Activated CD8-positive, alpha-beta memory T cell treated with anti-CD3 and anti-CD28 coated beads, Interleukin-2, amount 10 ng/mL, durations not matched to agents 7 days and 5 days (primary cell): Measurements from ENCODE around the gene SP140L. TPM values are rescaled to one million over a fixed set of nuclear protein-coding genes. Genes with fewer than 3 reads are reported as not detected.
"Not testable (repeated sequence)": the region's sequence is repeated elsewhere in the genome, so short reads cannot be mapped to it uniquely, and the experiment has no call there.

Experiments used
- ATAC-seq: fragments of 150-1000 bp; cut with Tn5 transposase; one replicate; pipeline ENCODE4 v1.10.0; 2021; ENCODE audit warnings: moderate library complexity
- CTCF ChIA-PET: fragments of 350-600 bp; sonication (Branson Sonifier 250); formaldehyde crosslinking; loops from one replicate; lab custom pipeline; 2021; ENCODE audit warnings: antibody characterized with exemption; lab: Charles Lee
- DNase-seq: peaks from one replicate; pipeline ENCODE4 v3.0.0-alpha.2; 2020
- H3K27ac Mint-ChIP-seq: one replicate; pipeline ENCODE4 v1.8.0; 2021; ENCODE audit warnings: mild to moderate bottlenecking, mixed read lengths
- H3K27me3 Mint-ChIP-seq: one replicate; pipeline ENCODE4 v1.8.0; 2021; ENCODE audit warnings: mixed read lengths
- H3K36me3 Mint-ChIP-seq: one replicate; pipeline ENCODE4 v1.8.0; 2021; ENCODE audit warnings: mild to moderate bottlenecking, mixed read lengths
- H3K4me1 Mint-ChIP-seq: one replicate; pipeline ENCODE4 v1.8.0; 2021; ENCODE audit warnings: mixed read lengths
- H3K4me3 Mint-ChIP-seq: one replicate; pipeline ENCODE4 v1.8.0; 2021; ENCODE audit warnings: mild to moderate bottlenecking, moderate library complexity, mixed read lengths
- H3K9me3 Mint-ChIP-seq: one replicate; pipeline ENCODE4 v1.8.0; 2022; ENCODE audit warnings: low read depth, mixed read lengths
- total RNA-seq, 2 experiments: library from RNA; stranded (reverse); gene quantifications; one replicate each; pipeline ENCODE4 v1.2.3, GENCODE V29; 2021

Gene SP140L
- total RNA-seq, 2 experiments from 2014 or later, result 61.4 to 84.4 TPM

DNA sequence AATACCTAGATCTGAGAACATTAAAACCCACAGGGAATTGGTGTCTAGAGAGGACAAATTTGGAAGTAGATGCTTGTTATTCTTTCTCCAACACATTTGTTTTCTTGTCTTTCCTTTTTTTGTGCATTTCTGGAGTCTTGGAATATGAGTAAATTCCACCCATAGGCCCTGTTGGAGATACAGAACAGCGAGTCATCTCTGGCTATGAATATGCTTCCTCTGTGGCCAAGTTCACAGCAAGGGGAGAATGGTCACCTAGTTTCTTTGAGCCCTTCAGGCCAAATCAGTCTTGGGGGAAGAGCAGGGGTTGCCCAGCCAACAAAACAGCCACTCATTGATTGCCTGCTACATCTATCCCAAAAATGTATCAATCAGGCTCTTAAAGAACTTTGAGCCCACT is 31.3 kb downstream of the SP140L start:
- Mint-ChIP-seq H3K36me3 (peaks cover 75% of the 10 kb centered on the region), H3K27me3 (no peaks in the 10 kb centered on the region), H3K4me1 (peaks cover 36% of the 10 kb centered on the region), H3K27ac (no peak overlapping the region), H3K4me3 (no peak overlapping the region), H3K9me3 (peaks cover 2% of the 10 kb centered on the region)
- ATAC-seq, result no peak
- CTCF ChIA-PET, result no interaction called here
- DNase-seq, result no peak

- no peak for ATAC-seq
- CTCF ChIA-PET, result interaction anchor here (1.3 to 1.8 kb wide), 2 partner anchors 10 to 14 kb away, joined by 4 read pairs; no protein-coding TSS in a partner anchor
- Mint-ChIP-seq H3K9me3 (peaks cover 5% of the 10 kb centered on the region), H3K36me3 (peaks cover 82% of the 10 kb centered on the region), H3K27me3 (no peaks in the 10 kb centered on the region), H3K27ac (no peak overlapping the region), H3K4me3 (no peak overlapping the region), H3K4me1 (peaks cover 31% of the 10 kb centered on the region)
- DNase-seq, result no peak
Observed at GRCh38 chr2:230360028-230360427, 33.0 kb downstream of the SP140L start.

- ATAC-seq (peak; percentile 69), DNase-seq (no peak)
- H3K27ac Mint-ChIP-seq, result peak overlapping the region; percentile 73
- peaks cover 32% of the 10 kb centered on the region for H3K4me1 Mint-ChIP-seq
- peaks cover 5% of the 10 kb centered on the region for H3K9me3 Mint-ChIP-seq
- H3K36me3 Mint-ChIP-seq, result peaks cover 85% of the 10 kb centered on the region
- CTCF ChIA-PET, result interaction anchor here (0.8 to 1.1 kb wide), 3 partner anchors 12 to 437 kb away, joined by 3 read pairs; no protein-coding TSS in a partner anchor
- peak overlapping the region; percentile 16 for H3K4me3 Mint-ChIP-seq
- no peaks in the 10 kb centered on the region for H3K27me3 Mint-ChIP-seq
Observed at GRCh38 chr2:230362030-230362691, 35.2 kb downstream of the SP140L start.

- no peak for DNase-seq
- peaks cover 2% of the 10 kb centered on the region for H3K4me1 Mint-ChIP-seq
- H3K36me3 Mint-ChIP-seq, result peaks cover 71% of the 10 kb centered on the region
- H3K4me3 Mint-ChIP-seq, result no peak overlapping the region
- CTCF ChIA-PET, result no interaction called here
- H3K27ac Mint-ChIP-seq, result no peak overlapping the region
- no peaks in the 10 kb centered on the region for H3K9me3 Mint-ChIP-seq
- ATAC-seq, result no peak
- H3K27me3 Mint-ChIP-seq, result no peaks in the 10 kb centered on the region
Observed at GRCh38 chr2:230382108-230382507, 55.1 kb downstream of the SP140L start.

GRCh38 chr2:230383453-230383852 is 56.5 kb downstream of the SP140L start:
- ATAC-seq, result no peak
- Mint-ChIP-seq H3K27me3 (no peaks in the 10 kb centered on the region), H3K4me3 (no peak overlapping the region), H3K4me1 (no peaks in the 10 kb centered on the region), H3K36me3 (peaks cover 70% of the 10 kb centered on the region), H3K27ac (no peak overlapping the region), H3K9me3 (no peaks in the 10 kb centered on the region)
- DNase-seq, result no peak
- CTCF ChIA-PET, result no interaction called here

- Mint-ChIP-seq H3K27me3 (no peaks in the 10 kb centered on the region), H3K36me3 (peaks cover 73% of the 10 kb centered on the region), H3K4me1 (no peaks in the 10 kb centered on the region), H3K4me3 (no peak overlapping the region), H3K27ac (no peak overlapping the region), H3K9me3 (no peaks in the 10 kb centered on the region)
- ATAC-seq, result no peak
- CTCF ChIA-PET, result no interaction called here
- no peak for DNase-seq
Observed at GRCh38 chr2:230384986-230385385, 58.0 kb downstream of the SP140L start.

DNA sequence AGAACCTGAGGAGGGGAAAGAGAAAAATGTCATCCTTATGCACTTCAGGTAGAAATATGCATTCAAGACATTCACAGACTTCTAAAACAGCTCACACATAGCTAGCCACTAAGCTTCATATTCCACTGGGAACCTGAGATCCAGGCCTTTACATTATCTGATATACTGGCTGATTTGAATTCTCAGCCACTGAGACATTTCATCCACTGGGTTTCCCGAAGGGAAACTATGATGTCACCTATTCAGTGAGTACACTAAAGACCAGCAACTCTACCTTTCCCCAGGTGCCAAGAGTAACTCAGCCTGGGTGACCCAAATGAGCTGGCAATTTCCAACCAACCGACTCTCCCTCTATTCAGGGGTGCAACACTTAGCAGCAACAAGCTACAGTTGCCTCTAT is 67.3 kb downstream of the SP140L start:
- H3K27ac Mint-ChIP-seq, result no peak overlapping the region
- H3K4me1 Mint-ChIP-seq, result no peaks in the 10 kb centered on the region
- ATAC-seq (no peak), DNase-seq (no peak)
- no peaks in the 10 kb centered on the region for H3K27me3 Mint-ChIP-seq
- H3K9me3 Mint-ChIP-seq, result no peaks in the 10 kb centered on the region
- CTCF ChIA-PET, result no interaction called here
- no peak overlapping the region for H3K4me3 Mint-ChIP-seq
- peaks cover 86% of the 10 kb centered on the region for H3K36me3 Mint-ChIP-seq

DNA sequence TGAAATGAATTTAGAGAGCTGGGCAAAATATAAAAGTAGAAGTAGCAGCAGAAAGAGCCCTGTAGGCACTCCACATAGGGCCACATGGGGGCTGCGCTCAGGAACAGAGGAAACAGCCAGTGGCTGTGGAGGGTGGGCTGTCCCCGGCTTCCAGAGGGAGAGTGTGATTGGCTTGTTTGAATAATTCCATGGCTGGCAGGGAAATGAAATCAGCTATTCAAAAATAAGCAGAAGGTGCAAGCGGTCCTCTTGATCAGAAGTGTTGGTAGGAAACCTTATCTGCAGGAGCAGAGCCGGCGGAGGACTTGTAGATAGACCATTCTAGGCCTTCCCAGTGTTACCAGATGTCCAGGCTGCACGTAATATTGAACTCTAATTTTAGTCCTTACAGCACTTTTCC is 71.7 kb downstream of the SP140L start:
- H3K27me3 Mint-ChIP-seq, H3K4me1 Mint-ChIP-seq, H3K9me3 Mint-ChIP-seq, ATAC-seq, CTCF ChIA-PET, DNase-seq, H3K4me3 Mint-ChIP-seq, H3K27ac Mint-ChIP-seq: not testable (repeated sequence)
- peaks cover 71% of the 10 kb centered on the region for H3K36me3 Mint-ChIP-seq

DNA sequence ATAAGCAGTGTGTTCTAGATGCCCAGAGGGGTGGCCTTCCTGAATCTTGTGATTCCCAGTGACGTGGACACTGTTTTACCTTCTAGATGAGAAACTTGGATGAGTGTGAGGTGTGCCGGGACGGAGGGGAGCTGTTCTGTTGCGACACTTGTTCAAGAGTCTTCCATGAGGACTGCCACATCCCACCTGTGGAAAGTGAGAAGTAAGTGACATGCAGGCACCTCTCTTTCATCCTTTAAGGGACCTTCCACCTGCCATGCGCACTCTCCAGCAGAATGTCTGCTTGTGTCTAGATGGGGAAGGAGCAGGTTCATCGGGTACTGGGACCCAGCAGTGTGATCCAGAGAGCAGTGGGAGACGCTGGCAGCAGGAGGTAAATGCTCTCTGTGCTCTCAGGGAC is 73.0 kb downstream of the SP140L start:
- ATAC-seq (no peak), DNase-seq (no peak)
- Mint-ChIP-seq H3K27me3 (no peaks in the 10 kb centered on the region), H3K4me1 (no peaks in the 10 kb centered on the region), H3K4me3 (no peak overlapping the region), H3K36me3 (peaks cover 70% of the 10 kb centered on the region), H3K9me3 (no peaks in the 10 kb centered on the region), H3K27ac (no peak overlapping the region)
- CTCF ChIA-PET, result no interaction called here

DNA sequence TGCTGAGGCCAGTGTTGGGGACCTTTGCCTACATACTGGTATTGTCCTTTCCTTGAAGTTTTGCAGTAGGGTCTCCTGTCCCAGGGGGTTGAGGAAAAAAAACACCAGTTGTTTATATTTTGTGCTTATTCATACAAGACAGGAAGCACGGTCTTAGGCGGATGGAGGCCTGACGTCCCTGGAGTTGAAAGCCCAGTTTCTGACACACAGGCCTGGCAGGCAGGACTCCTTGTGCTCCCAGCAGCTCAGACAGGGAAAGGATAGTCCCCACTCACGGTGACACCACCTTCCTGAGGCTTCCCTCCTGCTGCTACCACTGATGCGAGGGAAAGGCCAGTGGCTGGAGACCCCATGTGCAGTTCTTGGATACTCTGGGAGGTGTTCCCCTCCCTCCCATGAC is 73.5 kb downstream of the SP140L start:
- ATAC-seq (no peak), DNase-seq (no peak)
- no peak overlapping the region for H3K27ac Mint-ChIP-seq
- no peaks in the 10 kb centered on the region for H3K9me3 Mint-ChIP-seq
- no peaks in the 10 kb centered on the region for H3K4me1 Mint-ChIP-seq
- H3K36me3 Mint-ChIP-seq, result peaks cover 70% of the 10 kb centered on the region
- H3K27me3 Mint-ChIP-seq, result no peaks in the 10 kb centered on the region
- CTCF ChIA-PET, result no interaction called here
- no peak overlapping the region for H3K4me3 Mint-ChIP-seq

DNA sequence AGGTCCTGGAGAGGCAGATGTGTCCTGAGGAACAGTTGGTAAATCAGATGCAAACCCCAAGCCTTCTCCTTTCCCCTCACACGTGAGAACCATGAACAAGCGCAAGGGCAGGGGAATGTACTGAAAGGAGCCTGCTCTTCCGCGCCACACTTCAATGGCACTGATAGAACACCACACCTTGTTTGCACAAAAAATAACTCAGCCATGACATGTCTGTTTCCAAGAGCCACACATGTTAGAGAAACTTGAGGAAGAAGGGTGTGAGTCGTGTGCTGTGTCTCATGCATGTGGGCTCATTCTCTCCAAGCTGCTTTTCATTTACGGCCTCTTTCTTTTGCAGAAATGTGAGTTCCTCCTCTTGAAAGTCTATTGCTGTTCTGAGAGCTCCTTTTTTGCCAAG is 74.0 kb downstream of the SP140L start:
- DNase-seq, H3K4me3 Mint-ChIP-seq, CTCF ChIA-PET, H3K4me1 Mint-ChIP-seq, H3K27ac Mint-ChIP-seq, H3K27me3 Mint-ChIP-seq, ATAC-seq, H3K9me3 Mint-ChIP-seq: not testable (repeated sequence)
- H3K36me3 Mint-ChIP-seq, result peaks cover 68% of the 10 kb centered on the region

DNA sequence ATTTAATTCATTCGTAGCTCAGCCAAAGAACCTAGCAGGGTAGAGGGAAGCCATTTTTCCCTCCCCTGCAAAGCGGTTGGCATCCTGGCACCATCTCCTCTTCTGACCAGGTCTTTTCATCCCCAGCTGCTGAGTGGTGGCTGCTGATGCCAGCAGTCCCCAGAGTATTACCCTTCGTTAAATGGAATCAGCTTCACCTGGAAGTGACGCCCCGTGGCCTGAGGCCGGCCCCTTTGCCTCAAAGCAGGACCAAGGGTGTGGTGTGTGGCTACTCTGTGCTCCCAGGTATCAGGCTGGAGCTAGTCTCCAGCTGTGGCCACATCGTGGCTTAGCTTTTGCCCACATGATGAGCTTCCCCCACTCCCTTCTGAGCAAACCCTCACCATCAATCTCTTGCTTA is 76.8 kb downstream of the SP140L start:
- ATAC-seq (no peak), DNase-seq (no peak)
- H3K9me3 Mint-ChIP-seq, result no peaks in the 10 kb centered on the region
- peaks cover 60% of the 10 kb centered on the region for H3K36me3 Mint-ChIP-seq
- H3K27ac Mint-ChIP-seq, result no peak overlapping the region
- H3K4me3 Mint-ChIP-seq, result no peak overlapping the region
- peaks cover 13% of the 10 kb centered on the region for H3K4me1 Mint-ChIP-seq
- CTCF ChIA-PET, result no interaction called here
- H3K27me3 Mint-ChIP-seq, result no peaks in the 10 kb centered on the region

DNA sequence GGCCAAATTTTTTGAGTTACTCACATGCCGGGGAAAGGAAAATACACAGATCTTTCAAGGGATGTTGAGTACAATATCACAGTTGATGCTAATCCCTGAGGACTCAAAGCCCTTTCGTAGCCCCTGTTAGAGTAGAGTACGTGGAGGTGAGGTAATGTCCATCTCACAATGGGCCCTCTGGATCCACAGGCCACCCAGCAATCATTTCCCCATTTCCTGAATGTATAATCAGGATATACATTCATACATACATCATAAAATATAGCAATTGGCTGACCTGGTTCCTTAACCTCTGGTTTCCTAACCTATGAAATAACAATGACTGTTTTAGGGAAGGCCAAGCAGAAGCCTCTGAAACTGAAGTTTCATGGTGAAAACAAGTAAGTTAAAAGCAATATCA is 78.8 kb downstream of the SP140L start:
- no peak overlapping the region for H3K4me3 Mint-ChIP-seq
- H3K27me3 Mint-ChIP-seq, result no peaks in the 10 kb centered on the region
- no peak for ATAC-seq
- no peak for DNase-seq
- H3K27ac Mint-ChIP-seq, result no peak overlapping the region
- no peaks in the 10 kb centered on the region for H3K9me3 Mint-ChIP-seq
- H3K4me1 Mint-ChIP-seq, result peaks cover 18% of the 10 kb centered on the region
- H3K36me3 Mint-ChIP-seq, result peaks cover 51% of the 10 kb centered on the region
- CTCF ChIA-PET, result no interaction called here

DNA sequence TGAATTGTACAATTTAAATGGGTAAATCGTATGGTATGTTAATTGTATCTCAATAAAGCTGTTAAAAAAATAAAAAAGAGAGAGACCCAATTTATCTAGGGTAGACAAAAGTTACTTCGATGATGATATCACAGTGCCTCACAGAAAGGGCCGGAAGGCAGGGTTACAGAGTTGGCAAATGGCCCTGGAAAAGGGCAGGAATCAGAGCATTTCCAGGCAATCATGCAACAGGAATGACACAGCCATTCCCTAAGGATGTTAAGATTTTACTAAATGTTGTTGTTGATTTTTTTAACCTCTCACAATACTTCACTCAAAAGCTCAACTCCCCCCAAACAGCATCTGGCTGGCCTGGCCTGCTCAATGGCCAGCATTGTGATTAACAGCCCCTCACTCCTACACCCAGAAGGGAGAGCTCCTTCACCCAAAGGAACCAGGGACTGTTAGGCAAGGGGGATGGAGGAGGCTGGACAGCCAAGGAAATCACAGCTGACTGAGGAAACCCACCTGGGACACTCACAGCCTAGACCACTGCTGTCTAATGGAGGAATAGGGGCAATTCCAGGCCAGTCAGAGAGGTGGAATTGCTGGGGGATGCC is 81.3 kb downstream of the SP140L start:
- Mint-ChIP-seq H3K4me1 (peaks cover 33% of the 10 kb centered on the region), H3K9me3 (no peaks in the 10 kb centered on the region), H3K27ac (peak overlapping the region; percentile 26), H3K27me3 (no peaks in the 10 kb centered on the region), H3K4me3 (no peak overlapping the region), H3K36me3 (peaks cover 37% of the 10 kb centered on the region)
- ATAC-seq (no peak), DNase-seq (no peak)
- CTCF ChIA-PET, result interaction anchor here (1.4 kb wide), 1 partner anchor 10 kb away, joined by 4 read pairs; no protein-coding TSS in a partner anchor
